DMS153 treated with DMSO at 0.1 percent for 48 hours (cell line): ENCODE data around the gene CRHBP.
"Not testable (repeated sequence)": the region's sequence is repeated elsewhere in the genome, so short reads cannot be mapped to it uniquely, and the experiment has no call there.

Source experiments
- DNase-seq: peaks from one replicate; lab custom pipeline; 2025; ENCODE audit not compliant: unreplicated experiment; lab: John Stamatoyannopoulos, UW

Gene CRHBP

GRCh38 chr5:76958991-76959767 is 6.3 kb downstream of the CRHBP start:
- DNase-seq, result no peak

- DNase-seq, result no peak
Measured at GRCh38 chr5:76960004-76960625, 7.3 kb downstream of the CRHBP start.

GRCh38 chr5:76964060-76964459 is 11.2 kb downstream of the CRHBP start:
- no peak for DNase-seq

GRCh38 chr5:76971511-76971910 is 18.7 kb downstream of the CRHBP start:
- no peak for DNase-seq

GRCh38 chr5:76972689-76973088 is 19.8 kb downstream of the CRHBP start:
- DNase-seq, result no peak

- no peak for DNase-seq
Measured at GRCh38 chr5:76974785-76975184, 21.9 kb downstream of the CRHBP start.

GRCh38 chr5:76978869-76979268 is 26.0 kb downstream of the CRHBP start:
- DNase-seq, result no peak

GRCh38 chr5:76980518-76981144 is 27.8 kb downstream of the CRHBP start:
- DNase-seq, result no peak

GRCh38 chr5:76982450-76982849 is 29.6 kb downstream of the CRHBP start:
- DNase-seq, result no peak

- no peak for DNase-seq
Measured at GRCh38 chr5:76983468-76983867, 30.6 kb downstream of the CRHBP start.

GRCh38 chr5:76986825-76987526 is 34.1 kb downstream of the CRHBP start:
- DNase-seq, result no peak

- DNase-seq, result no peak
Measured at GRCh38 chr5:76990899-76991459, 38.1 kb downstream of the CRHBP start.

- not testable (repeated sequence) for DNase-seq
Measured at GRCh38 chr5:76993436-76993835, 40.6 kb downstream of the CRHBP start.

- no peak for DNase-seq
Measured at GRCh38 chr5:76994337-76994736, 41.5 kb downstream of the CRHBP start.

GRCh38 chr5:76998251-76998650 is 45.4 kb downstream of the CRHBP start:
- not testable (repeated sequence) for DNase-seq

GRCh38 chr5:76999451-76999850 is 46.6 kb downstream of the CRHBP start:
- DNase-seq, result no peak

GRCh38 chr5:77003246-77003645 is 50.4 kb downstream of the CRHBP start:
- DNase-seq, result no peak

- DNase-seq, result no peak
Measured at GRCh38 chr5:77006124-77006523, 53.3 kb downstream of the CRHBP start.

- no peak for DNase-seq
Measured at GRCh38 chr5:77008413-77008812, 55.6 kb downstream of the CRHBP start.

GRCh38 chr5:77010243-77010642 is 57.4 kb downstream of the CRHBP start:
- no peak for DNase-seq

GRCh38 chr5:77011498-77011897 is 58.7 kb downstream of the CRHBP start:
- DNase-seq, result no peak
